Endothelial cell (in vitro differentiated cells): ENCODE measurements around the gene PRDM12. TPM values are rescaled to one million over a fixed set of nuclear protein-coding genes. Genes with fewer than 3 reads are reported as not detected.

Source experiments
- DNase-seq: peaks from one replicate; pipeline ENCODE4 v3.0.0; 2021; ENCODE audit warnings: low spot score
- H3K27ac Mint-ChIP-seq: one replicate; pipeline ENCODE4 v1.8.0; 2021; ENCODE audit warnings: mixed read lengths, inconsistent platforms; ENCODE audit not compliant: unreplicated experiment
- H3K27me3 Mint-ChIP-seq: one replicate; pipeline ENCODE4 v1.8.0; 2021; ENCODE audit warnings: mild to moderate bottlenecking, moderate library complexity, mixed read lengths, inconsistent platforms; ENCODE audit not compliant: unreplicated experiment
- H3K36me3 Mint-ChIP-seq: one replicate; pipeline ENCODE4 v1.8.0; 2021; ENCODE audit warnings: mild to moderate bottlenecking, low read depth, mixed read lengths, inconsistent platforms; ENCODE audit not compliant: unreplicated experiment
- H3K4me1 Mint-ChIP-seq: one replicate; pipeline ENCODE4 v1.8.0; 2021; ENCODE audit warnings: mild to moderate bottlenecking, mixed read lengths, inconsistent platforms; ENCODE audit not compliant: unreplicated experiment
- H3K4me3 Mint-ChIP-seq: one replicate; pipeline ENCODE4 v1.8.0; 2021; ENCODE audit warnings: mild to moderate bottlenecking, mixed read lengths, inconsistent platforms; ENCODE audit not compliant: unreplicated experiment
- H3K9me3 Mint-ChIP-seq: one replicate; pipeline ENCODE4 v1.8.0; 2021; ENCODE audit warnings: mixed read lengths, inconsistent platforms; ENCODE audit not compliant: unreplicated experiment
- total RNA-seq: library from RNA; stranded (reverse); fragmentation: NEBNext Ultra II Directional; extraction: Animal tissue kit (Norgen Biotek cat#: 25700); gene quantifications from one replicate; pipeline ENCODE4 v1.2.1, GENCODE V29; 2021; ENCODE audit not compliant: unreplicated experiment
- TF ChIP-seq, protein P1 (sequence below): fragments of 200-600 bp; sonication (generic); IDR thresholded peaks from one replicate; pipeline ENCODE4 v1.5.0; 2021; ENCODE audit warnings: antibody characterized with exemption; ENCODE audit not compliant: unreplicated experiment

The PRDM12 gene
- total RNA-seq, 1 donor from 2014 or later = not detected

DNA sequence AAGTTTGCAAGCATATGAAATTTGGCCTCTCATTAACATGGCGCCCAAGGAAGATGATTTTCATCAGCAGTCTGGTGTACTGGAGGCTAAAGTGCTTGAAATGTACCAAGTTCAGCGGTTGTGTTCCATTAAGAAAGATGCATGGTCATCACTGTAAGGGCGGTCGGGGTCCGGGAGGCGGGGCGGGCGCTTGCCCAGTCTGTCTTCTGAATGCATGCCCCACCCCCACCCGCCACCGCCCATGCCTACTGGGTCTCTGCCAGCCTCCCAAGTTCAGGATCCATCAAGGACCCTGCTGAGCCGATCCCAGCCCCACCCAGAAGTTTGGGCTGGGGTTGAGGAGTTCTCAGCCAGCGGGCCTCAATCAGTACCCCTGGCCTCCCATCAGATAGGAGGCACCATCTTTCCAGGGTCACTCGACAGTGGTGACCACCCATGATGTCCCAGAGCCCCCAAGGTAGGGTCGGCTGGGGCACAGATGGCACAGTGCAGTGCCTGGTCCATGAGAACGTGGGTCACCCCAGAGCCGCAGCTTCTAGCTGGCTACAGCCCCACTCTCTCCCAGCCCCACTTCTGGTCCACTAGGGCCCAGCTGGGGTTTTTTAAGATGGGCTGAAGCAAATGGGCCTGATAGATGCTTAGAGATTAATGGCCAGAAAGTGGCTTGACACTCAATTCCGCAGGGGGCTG is 24.4 kb upstream of the PRDM12 start:
- Mint-ChIP-seq H3K9me3 (no peaks in the 10 kb centered on the region), H3K27me3 (no peaks in the 10 kb centered on the region), H3K4me1 (no peaks in the 10 kb centered on the region), H3K27ac (no peak overlapping the region), H3K4me3 (no peak overlapping the region), H3K36me3 (peaks cover 9% of the 10 kb centered on the region)
- TF ChIP-seq, protein P1, sequence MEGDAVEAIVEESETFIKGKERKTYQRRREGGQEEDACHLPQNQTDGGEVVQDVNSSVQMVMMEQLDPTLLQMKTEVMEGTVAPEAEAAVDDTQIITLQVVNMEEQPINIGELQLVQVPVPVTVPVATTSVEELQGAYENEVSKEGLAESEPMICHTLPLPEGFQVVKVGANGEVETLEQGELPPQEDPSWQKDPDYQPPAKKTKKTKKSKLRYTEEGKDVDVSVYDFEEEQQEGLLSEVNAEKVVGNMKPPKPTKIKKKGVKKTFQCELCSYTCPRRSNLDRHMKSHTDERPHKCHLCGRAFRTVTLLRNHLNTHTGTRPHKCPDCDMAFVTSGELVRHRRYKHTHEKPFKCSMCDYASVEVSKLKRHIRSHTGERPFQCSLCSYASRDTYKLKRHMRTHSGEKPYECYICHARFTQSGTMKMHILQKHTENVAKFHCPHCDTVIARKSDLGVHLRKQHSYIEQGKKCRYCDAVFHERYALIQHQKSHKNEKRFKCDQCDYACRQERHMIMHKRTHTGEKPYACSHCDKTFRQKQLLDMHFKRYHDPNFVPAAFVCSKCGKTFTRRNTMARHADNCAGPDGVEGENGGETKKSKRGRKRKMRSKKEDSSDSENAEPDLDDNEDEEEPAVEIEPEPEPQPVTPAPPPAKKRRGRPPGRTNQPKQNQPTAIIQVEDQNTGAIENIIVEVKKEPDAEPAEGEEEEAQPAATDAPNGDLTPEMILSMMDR = no peak
- no peak for DNase-seq

DNA sequence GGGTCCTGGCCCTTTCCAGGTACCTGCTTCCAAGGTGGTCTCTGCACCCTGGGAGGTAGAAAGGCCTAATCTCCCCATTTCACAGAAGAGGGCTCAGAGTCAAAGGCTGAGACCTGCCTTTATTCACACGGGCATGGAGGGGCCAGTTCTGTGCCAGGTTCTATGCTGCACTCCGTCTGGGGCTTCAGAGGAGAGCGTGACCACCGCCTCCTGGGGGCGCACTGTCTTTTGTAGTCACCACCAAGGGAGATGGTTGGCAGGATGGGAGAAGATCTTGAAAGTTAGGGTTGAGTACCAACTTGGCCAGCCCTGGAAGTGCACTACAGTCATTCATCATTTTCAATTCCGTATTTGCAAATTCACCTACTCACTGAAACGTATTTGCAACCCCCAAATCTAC is 23.7 kb upstream of the PRDM12 start:
- Mint-ChIP-seq H3K27me3 (no peaks in the 10 kb centered on the region), H3K36me3 (peaks cover 5% of the 10 kb centered on the region), H3K4me3 (no peak overlapping the region), H3K9me3 (no peaks in the 10 kb centered on the region), H3K4me1 (no peaks in the 10 kb centered on the region), H3K27ac (no peak overlapping the region)
- DNase-seq = no peak
- TF ChIP-seq, protein P1 = no peak

DNA sequence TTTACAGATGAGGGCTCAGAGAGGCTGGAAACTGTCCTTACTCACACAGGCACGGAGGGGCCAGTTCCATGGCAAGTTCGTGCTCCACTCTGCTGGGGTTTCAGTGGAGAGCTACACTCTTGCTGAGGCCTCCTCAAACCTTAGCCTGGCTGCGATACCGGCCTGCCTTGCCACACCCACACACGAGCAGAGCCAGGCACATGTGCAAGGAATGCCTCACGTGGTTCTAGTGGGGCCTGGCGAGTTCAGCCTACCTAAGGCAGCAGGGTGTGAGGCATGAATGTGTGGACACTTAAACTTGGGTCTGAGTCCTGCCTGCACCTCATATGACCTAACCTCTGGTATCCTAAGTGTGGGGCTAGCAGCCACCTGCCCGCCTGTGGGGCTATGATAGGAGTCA is 21.5 kb upstream of the PRDM12 start:
- H3K4me1 Mint-ChIP-seq = no peaks in the 10 kb centered on the region
- no peaks in the 10 kb centered on the region for H3K9me3 Mint-ChIP-seq
- no peak overlapping the region for H3K27ac Mint-ChIP-seq
- peaks cover 3% of the 10 kb centered on the region for H3K27me3 Mint-ChIP-seq
- H3K36me3 Mint-ChIP-seq = no peaks in the 10 kb centered on the region
- no peak overlapping the region for H3K4me3 Mint-ChIP-seq
- no peak for DNase-seq
- TF ChIP-seq, protein P1 = no peak

DNA sequence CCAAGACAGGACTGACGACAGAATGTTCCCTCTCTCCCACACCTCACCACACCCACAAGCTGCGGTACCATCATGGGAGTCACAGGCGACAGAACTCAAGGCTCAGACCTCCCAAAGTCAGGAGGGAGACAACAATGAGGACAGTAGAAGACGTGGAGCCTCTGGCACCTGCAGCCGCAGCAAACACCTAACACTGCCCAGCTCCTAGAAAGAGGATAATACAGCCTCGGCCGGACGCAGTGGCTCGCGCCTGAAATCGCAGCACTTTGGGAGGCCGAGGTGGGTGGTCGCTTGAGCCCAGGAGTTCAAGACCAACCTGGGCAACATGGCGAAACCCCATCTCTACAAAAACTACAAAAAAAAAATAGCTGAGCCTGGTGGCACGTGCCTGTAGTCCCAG is 13.2 kb upstream of the PRDM12 start:
- Mint-ChIP-seq H3K36me3 (peaks cover 1% of the 10 kb centered on the region), H3K9me3 (no peaks in the 10 kb centered on the region), H3K27ac (no peak overlapping the region), H3K4me1 (no peaks in the 10 kb centered on the region), H3K4me3 (no peak overlapping the region), H3K27me3 (peaks cover 3% of the 10 kb centered on the region)
- no peak for DNase-seq
- TF ChIP-seq, protein P1 = no peak

DNA sequence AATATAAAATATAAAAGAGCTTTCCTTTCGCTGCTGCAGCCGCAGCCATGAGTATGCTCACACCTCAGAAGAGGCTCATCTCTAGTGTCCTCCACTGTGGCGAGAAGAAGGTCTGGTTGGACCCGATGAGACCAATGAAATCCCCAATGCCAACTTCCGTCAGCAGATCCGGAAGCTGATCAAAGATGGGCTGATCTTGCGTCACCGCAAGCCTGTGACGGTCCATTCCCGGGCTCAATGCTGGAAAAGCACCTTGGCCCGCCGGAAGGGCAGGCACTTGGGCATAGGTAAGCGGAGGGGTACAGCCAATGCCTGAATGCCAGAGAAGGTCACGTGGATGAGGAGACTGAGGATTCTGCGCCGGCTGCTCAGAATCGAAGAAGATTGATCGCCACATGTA is 12.6 kb upstream of the PRDM12 start:
- Mint-ChIP-seq H3K27ac (no peak overlapping the region), H3K27me3 (peaks cover 5% of the 10 kb centered on the region), H3K36me3 (peaks cover 3% of the 10 kb centered on the region), H3K9me3 (no peaks in the 10 kb centered on the region), H3K4me3 (no peak overlapping the region), H3K4me1 (no peaks in the 10 kb centered on the region)
- no peak for DNase-seq
- TF ChIP-seq, protein P1 = no peak
